GM12873 (cell line): ENCODE data around the gene FOXK2.

Experiments
- CTCF ChIP-seq: IDR thresholded peaks from 2 replicates; pipeline ENCODE4 v1.5.1; 2012; ENCODE audit warnings: low read depth, mild to moderate bottlenecking, moderate library complexity, low read length, control low read depth; ENCODE audit not compliant: insufficient read depth; ENCODE audit errors: missing control alignments

FOXK2 gene

DNA sequence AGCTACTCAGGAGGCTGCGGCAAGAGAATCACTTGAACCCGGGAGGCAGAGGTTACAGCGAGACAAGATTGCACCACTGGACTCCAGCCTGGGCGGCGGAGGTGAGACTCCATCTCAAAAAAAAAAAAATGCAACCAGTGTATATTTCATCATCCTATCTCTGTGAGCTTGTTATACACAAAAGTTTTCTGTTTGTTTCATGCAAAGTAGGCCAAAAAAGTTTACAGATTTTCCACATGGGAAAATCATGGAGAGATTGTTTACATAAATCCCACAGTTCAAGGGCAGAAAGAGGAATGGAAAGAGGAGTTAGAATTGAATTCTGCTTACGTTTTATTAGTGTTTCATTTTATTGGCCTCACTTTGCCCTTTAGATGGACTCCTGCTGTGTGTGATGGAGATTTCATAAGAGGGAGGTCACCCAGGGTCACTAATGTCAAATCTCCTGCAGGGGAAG is 36.3 kb upstream of the FOXK2 start:
- TF ChIP-seq CTCF = no peak

- no peak for TF ChIP-seq CTCF
Measured at GRCh38 chr17:82483836-82484235, 35.7 kb upstream of the FOXK2 start.

DNA sequence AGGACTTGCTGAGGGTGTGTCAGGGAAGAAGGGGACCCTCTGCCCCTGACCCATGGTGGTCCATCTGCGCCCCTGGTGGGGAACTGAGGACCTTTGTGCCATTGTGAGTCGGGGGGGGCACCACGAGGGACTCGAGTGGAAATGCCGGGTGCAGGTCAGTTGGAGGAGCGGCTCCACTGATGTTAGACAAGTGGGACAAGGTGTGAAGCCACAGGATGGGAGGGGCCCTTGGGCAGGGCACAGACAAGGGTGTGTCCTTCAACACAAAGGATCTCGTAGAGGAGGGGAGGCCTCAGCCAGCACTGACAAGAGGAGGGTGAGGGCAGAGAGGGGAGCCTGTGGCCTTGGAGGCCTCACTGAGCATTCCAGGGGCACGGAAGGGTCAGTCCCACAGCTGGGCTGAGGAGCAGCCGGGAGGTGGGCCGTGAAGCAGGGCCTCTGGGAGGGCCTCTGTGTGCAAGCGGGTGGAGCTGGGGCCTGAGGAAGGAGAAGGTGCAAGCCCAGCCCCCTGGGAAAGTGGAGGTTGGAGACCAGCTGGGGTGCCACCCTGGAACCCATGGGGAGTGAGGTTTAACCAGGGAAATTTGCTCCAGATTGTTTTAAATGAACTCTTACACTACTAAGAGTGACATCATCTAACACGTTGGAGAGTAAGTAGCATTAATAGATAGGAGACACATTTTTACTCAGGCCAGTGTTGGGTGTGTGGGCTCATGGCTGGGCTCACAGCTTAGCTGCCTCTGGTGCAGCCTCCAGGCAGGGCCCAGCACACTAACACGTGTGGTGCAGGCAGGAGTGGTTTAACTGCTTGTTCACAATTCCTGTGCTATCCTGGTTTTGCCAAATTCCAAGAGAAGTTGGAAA is 33.1 kb upstream of the FOXK2 start:
- TF ChIP-seq CTCF = no peak

GRCh38 chr17:82487910-82488309 is 31.6 kb upstream of the FOXK2 start:
- TF ChIP-seq CTCF = no peak

DNA sequence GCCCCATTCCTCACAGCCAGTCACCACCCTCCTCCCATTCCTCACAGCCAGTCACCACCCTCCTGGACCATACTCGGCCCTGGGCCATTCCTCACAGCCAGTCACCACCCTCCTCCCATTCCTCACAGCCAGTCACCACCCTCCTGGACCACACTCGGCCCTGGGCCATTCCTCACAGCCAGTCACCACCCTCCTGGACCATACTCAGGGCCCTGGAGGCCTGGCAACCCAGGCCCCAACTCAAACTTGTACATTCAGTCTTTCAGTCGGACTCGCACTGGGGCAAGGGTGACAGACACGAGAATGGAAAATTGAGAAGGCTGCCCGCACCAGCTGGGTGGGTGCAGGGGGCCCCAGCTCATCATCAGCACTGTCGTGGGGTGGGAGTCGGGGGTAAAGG is 30.4 kb upstream of the FOXK2 start:
- no peak for TF ChIP-seq CTCF

- no peak for TF ChIP-seq CTCF
Measured at GRCh38 chr17:82489851-82490511, 29.6 kb upstream of the FOXK2 start.

GRCh38 chr17:82490512-82491195 is 28.9 kb upstream of the FOXK2 start:
- TF ChIP-seq CTCF = no peak
